ENCODE data around the gene SPOP.

DNA sequence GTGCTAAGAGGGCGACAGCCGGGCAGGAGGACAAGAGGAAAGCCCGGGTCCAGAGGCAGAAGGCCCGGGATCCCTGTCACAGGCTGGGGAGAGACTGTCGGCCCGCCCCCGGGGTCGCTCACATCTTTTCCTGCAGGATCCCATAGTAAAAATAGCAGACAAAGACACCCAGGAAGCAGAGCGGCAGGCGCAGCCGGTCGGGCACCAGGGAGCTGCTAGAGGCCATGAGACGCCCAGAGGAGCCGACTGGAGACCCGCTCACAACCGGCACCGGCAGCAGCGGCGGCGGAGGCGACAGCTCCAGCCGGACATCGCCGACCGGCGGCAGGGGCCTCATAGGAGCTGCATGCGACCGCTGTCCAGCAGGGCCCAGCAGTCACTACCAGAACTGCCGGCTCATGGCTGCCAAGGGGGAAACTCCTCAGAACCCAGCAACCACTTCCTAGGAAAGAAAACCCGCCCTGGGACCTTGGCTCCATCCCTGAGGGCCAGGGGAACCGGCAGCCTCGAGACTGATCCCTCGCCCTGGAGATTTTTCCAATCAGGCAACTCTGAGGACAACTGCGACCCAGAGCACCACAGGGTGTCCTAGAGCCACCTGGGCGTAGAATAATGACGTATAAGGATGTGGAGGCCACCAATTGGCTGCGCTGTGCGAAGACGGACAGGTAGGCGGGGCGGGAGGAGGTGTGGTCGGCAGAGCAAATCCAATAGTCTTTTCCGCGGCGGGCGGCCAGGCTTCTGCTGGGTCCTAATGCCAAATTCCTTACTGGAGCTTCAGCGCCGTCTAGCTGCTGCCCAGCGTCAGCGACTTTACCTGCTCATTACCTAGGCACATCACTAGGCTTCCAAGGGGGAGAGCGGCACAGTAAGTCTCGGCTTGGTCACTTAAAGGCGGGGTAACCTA is 30.0 kb upstream of the SPOP start, which contains the start of gene SLC35B1:
- TF ChIP-seq CTCF (IDR thresholded peaks at IDR 0.05; ENCODE audit: borderline replicate concordance, extremely low read depth, low read length, poor library complexity, severe bottlenecking): peak; percentile 97
- TF ChIP-seq EZH2 (IDR thresholded peaks at IDR 0.05; ENCODE audit: borderline replicate concordance, low read depth, low read length, severe bottlenecking): no peak
